HL-60 (cell line): ENCODE data around the gene DPM1.

ENCODE experiments used
- POLR2AphosphoS5 ChIP-seq: IDR thresholded peaks from 2 replicates; pipeline ENCODE4 v1.6.1; 2012; ENCODE audit warnings: low read depth
- SPI1 ChIP-seq: IDR thresholded peaks from 2 replicates; pipeline ENCODE4 v1.6.1; 2012; ENCODE audit warnings: low read depth, mild to moderate bottlenecking, borderline replicate concordance
- TF ChIP-seq, protein P1 (sequence below): IDR thresholded peaks from one replicate; pipeline ENCODE4 v1.5.1; 2011; ENCODE audit warnings: low read length, control low read depth, inconsistent platforms; ENCODE audit not compliant: insufficient read depth
- TF ChIP-seq, protein P2 (sequence below): IDR thresholded peaks from 2 replicates; pipeline ENCODE4 v1.6.1; 2012; ENCODE audit warnings: low read depth; ENCODE audit not compliant: insufficient replicate concordance

DNA sequence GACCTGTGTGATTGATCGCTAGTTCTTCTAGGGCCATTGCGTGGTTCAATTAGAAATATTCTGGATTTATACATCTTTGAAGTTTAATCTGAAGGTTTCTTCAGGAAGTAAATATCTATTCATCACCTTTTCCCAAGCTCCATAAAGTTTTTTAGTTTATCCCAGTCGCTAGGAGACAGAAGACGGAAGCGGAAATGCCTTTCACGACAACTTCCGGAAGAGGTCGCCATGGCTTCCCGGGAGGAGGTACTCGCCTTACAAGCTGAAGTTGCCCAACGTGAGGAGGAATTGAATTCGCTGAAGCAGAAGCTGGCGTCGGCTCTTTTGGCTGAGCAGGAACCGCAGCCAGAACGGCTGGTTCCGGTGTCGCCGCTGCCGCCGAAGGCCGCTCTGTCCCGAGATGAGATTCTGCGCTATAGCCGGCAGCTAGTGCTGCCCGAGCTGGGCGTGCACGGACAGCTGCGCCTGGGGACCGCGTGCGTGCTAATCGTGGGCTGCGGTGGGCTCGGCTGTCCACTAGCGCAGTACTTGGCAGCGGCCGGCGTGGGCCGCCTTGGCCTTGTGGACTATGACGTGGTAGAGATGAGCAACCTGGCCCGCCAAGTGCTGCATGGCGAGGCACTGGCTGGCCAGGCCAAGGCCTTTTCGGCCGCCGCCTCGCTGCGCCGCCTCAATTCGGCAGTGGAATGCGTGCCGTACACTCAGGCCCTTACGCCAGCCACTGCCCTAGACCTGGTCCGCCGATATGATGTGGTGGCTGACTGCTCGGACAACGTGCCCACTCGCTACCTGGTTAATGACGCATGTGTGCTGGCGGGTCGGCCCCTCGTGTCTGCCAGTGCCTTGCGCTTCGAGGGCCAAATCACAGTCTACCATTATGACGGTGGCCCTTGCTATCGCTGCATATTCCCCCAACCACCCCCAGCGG lies 547 bp upstream of the DPM1 start, which contains the start of gene MOCS3:
- TF ChIP-seq POLR2AphosphoS5, result no peak
- TF ChIP-seq, protein P1, sequence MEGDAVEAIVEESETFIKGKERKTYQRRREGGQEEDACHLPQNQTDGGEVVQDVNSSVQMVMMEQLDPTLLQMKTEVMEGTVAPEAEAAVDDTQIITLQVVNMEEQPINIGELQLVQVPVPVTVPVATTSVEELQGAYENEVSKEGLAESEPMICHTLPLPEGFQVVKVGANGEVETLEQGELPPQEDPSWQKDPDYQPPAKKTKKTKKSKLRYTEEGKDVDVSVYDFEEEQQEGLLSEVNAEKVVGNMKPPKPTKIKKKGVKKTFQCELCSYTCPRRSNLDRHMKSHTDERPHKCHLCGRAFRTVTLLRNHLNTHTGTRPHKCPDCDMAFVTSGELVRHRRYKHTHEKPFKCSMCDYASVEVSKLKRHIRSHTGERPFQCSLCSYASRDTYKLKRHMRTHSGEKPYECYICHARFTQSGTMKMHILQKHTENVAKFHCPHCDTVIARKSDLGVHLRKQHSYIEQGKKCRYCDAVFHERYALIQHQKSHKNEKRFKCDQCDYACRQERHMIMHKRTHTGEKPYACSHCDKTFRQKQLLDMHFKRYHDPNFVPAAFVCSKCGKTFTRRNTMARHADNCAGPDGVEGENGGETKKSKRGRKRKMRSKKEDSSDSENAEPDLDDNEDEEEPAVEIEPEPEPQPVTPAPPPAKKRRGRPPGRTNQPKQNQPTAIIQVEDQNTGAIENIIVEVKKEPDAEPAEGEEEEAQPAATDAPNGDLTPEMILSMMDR, result no peak
- TF ChIP-seq, protein P2, sequence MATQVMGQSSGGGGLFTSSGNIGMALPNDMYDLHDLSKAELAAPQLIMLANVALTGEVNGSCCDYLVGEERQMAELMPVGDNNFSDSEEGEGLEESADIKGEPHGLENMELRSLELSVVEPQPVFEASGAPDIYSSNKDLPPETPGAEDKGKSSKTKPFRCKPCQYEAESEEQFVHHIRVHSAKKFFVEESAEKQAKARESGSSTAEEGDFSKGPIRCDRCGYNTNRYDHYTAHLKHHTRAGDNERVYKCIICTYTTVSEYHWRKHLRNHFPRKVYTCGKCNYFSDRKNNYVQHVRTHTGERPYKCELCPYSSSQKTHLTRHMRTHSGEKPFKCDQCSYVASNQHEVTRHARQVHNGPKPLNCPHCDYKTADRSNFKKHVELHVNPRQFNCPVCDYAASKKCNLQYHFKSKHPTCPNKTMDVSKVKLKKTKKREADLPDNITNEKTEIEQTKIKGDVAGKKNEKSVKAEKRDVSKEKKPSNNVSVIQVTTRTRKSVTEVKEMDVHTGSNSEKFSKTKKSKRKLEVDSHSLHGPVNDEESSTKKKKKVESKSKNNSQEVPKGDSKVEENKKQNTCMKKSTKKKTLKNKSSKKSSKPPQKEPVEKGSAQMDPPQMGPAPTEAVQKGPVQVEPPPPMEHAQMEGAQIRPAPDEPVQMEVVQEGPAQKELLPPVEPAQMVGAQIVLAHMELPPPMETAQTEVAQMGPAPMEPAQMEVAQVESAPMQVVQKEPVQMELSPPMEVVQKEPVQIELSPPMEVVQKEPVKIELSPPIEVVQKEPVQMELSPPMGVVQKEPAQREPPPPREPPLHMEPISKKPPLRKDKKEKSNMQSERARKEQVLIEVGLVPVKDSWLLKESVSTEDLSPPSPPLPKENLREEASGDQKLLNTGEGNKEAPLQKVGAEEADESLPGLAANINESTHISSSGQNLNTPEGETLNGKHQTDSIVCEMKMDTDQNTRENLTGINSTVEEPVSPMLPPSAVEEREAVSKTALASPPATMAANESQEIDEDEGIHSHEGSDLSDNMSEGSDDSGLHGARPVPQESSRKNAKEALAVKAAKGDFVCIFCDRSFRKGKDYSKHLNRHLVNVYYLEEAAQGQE, result no peak
- peak; percentile 41 for TF ChIP-seq SPI1
